HG03139 (cell line): ENCODE measurements around the gene CTDP1.
"Not testable (repeated sequence)": the region's sequence is repeated elsewhere in the genome, so short reads cannot be mapped to it uniquely, and the experiment has no call there.

Experiments
- ATAC-seq: cut with Tn5 transposase; IDR thresholded peaks from one replicate; pipeline ENCODE4 v1.9.1; 2021; ENCODE audit not compliant: unreplicated experiment

Gene CTDP1

GRCh38 chr18:79681484-79682387 is 2.1 kb downstream of the CTDP1 start:
- no peak for ATAC-seq

- ATAC-seq = no peak
These were observed 2.9 kb downstream of the CTDP1 start for GRCh38 chr18:79682481-79682880.

- no peak for ATAC-seq
These were observed 3.5 kb downstream of the CTDP1 start for GRCh38 chr18:79682894-79683625.

- no peak for ATAC-seq
These were observed 4.2 kb downstream of the CTDP1 start for GRCh38 chr18:79683626-79684282.

- ATAC-seq = no peak
These were observed 4.7 kb downstream of the CTDP1 start for GRCh38 chr18:79684283-79684631.

GRCh38 chr18:79684787-79685186 is 5.2 kb downstream of the CTDP1 start:
- ATAC-seq = no peak

- ATAC-seq = no peak
These were observed 5.7 kb downstream of the CTDP1 start for GRCh38 chr18:79685281-79685680.

GRCh38 chr18:79685971-79686370 is 6.4 kb downstream of the CTDP1 start:
- no peak for ATAC-seq

GRCh38 chr18:79687806-79688205 is 8.2 kb downstream of the CTDP1 start:
- ATAC-seq = no peak

GRCh38 chr18:79690071-79690470 is 10.5 kb downstream of the CTDP1 start:
- no peak for ATAC-seq

GRCh38 chr18:79690586-79691482 is 11.2 kb downstream of the CTDP1 start:
- ATAC-seq = no peak

- no peak for ATAC-seq
These were observed 12.5 kb downstream of the CTDP1 start for GRCh38 chr18:79692056-79692455.

GRCh38 chr18:79692886-79693285 is 13.3 kb downstream of the CTDP1 start:
- no peak for ATAC-seq

- ATAC-seq = no peak
These were observed 14.1 kb downstream of the CTDP1 start for GRCh38 chr18:79693561-79694205.

- ATAC-seq = not testable (repeated sequence)
These were observed 14.7 kb downstream of the CTDP1 start for GRCh38 chr18:79694206-79694894.

- no peak for ATAC-seq
These were observed 15.3 kb downstream of the CTDP1 start for GRCh38 chr18:79694895-79695213.

GRCh38 chr18:79695269-79695668 is 15.7 kb downstream of the CTDP1 start:
- ATAC-seq = no peak

GRCh38 chr18:79695856-79696850 is 16.6 kb downstream of the CTDP1 start:
- ATAC-seq = no peak

- no peak for ATAC-seq
These were observed 17.6 kb downstream of the CTDP1 start for GRCh38 chr18:79697178-79697577.
